AG08396 (cell line): ENCODE data around the gene DUSP2.

Experiments
- DNase-seq: peaks from one replicate; pipeline ENCODE4 v3.0.0; 2012; ENCODE audit warnings: low spot score, mixed read lengths

The DUSP2 gene

GRCh38 chr2:96114903-96115581, 30.2 kb downstream of the DUSP2 start:
- no peak for DNase-seq

- no peak for DNase-seq
Measured at GRCh38 chr2:96114546-96114902, 30.7 kb downstream of the DUSP2 start.

- DNase-seq = no peak
Measured at GRCh38 chr2:96113951-96114350, 31.3 kb downstream of the DUSP2 start.

GRCh38 chr2:96113367-96113677, 31.9 kb downstream of the DUSP2 start:
- no peak for DNase-seq

GRCh38 chr2:96112501-96113366, 32.5 kb downstream of the DUSP2 start:
- DNase-seq = no peak

- no peak for DNase-seq
Measured at GRCh38 chr2:96111823-96112500, 33.3 kb downstream of the DUSP2 start.

GRCh38 chr2:96111257-96111640, 34.0 kb downstream of the DUSP2 start:
- no peak for DNase-seq

GRCh38 chr2:96110621-96111256, 34.5 kb downstream of the DUSP2 start:
- DNase-seq = no peak

GRCh38 chr2:96109931-96110511, 35.2 kb downstream of the DUSP2 start:
- no peak for DNase-seq

- DNase-seq = no peak
Measured at GRCh38 chr2:96109361-96109680, 35.9 kb downstream of the DUSP2 start.

- no peak for DNase-seq
Measured at GRCh38 chr2:96108541-96109360, 36.5 kb downstream of the DUSP2 start.

- DNase-seq = no peak
Measured at GRCh38 chr2:96108151-96108540, 37.1 kb downstream of the DUSP2 start.

GRCh38 chr2:96107708-96108065, 37.6 kb downstream of the DUSP2 start:
- no peak for DNase-seq

- DNase-seq = no peak
Measured at GRCh38 chr2:96106991-96107707, 38.1 kb downstream of the DUSP2 start.

GRCh38 chr2:96105994-96106715, 39.1 kb downstream of the DUSP2 start:
- DNase-seq = no peak

- no peak for DNase-seq
Measured at GRCh38 chr2:96105152-96105915, 39.9 kb downstream of the DUSP2 start.

- no peak for DNase-seq
Measured at GRCh38 chr2:96104487-96104861, 40.8 kb downstream of the DUSP2 start.

- no peak for DNase-seq
Measured at GRCh38 chr2:96103761-96104486, 41.3 kb downstream of the DUSP2 start.

GRCh38 chr2:96103187-96103601, 42.0 kb downstream of the DUSP2 start:
- DNase-seq = no peak
